ENCODE measurements around the gene CTAG1A.
"Not testable (repeated sequence)": the region's sequence is repeated elsewhere in the genome, so short reads cannot be mapped to it uniquely, and the experiment has no call there.

Gene CTAG1A

DNA sequence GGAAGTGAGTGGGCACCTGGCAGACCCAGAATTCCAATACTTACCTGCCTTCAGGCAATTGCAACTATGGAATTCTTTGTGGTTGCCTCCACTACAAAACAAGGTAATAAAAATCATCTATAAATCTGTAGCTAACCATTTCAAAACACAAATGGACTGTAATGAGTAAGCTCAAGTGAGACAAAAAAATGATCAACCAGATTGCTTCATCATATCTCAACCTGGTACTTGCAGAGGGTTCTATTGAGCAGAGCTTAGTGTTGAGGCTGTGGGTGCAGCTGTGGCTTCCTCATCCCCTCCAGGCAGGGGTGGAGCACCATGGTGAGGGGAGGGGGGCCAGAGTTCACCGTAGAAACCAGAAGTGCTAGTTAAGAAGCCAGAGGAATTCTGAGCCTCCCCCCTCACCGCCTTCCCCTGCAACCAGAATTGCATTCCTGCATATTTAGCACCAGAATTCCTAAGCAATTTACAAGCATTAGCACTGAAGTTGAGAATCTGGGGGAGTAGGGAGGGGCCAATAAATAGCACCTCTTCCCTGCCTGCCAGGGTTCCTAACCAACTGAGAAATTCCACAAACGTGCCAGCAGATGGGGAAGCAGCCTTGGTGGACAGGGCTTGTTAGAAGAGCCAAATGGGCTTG, 11.5 kb downstream of the CTAG1A start:
- no peak for TF ChIP-seq POLR2A (IDR thresholded peaks at IDR 0.05; ENCODE audit: low read depth, low read length)
- FAIRE-seq (peak; percentile 62), DNase-seq (ENCODE audit: insufficient read length, low spot score) (peak; percentile 59)

DNA sequence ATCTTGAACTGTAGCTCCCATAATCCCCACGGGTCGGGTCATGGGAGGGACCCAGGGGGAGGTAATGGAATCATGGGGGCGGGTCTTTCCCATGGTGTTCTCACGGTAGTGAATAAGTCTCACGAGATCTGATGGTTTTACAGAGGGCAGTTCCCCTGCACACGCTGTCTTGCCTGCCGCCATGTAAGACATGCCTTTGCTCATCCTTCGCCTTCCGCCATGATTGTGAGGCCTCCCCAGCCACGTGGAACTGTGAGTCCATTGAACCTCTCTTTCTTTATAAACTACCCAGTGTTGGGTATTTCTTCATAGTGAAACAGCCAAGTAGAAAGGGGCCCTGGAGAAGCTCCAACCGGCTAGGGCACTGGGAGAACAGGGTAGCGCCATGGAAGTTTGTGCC, 12.3 kb downstream of the CTAG1A start:
- DNase-seq (ENCODE audit: insufficient read length, low spot score), result no peak
- no peak for TF ChIP-seq POLR2A (IDR thresholded peaks at IDR 0.05; ENCODE audit: low read depth, low read length)
- no peak for FAIRE-seq

DNA sequence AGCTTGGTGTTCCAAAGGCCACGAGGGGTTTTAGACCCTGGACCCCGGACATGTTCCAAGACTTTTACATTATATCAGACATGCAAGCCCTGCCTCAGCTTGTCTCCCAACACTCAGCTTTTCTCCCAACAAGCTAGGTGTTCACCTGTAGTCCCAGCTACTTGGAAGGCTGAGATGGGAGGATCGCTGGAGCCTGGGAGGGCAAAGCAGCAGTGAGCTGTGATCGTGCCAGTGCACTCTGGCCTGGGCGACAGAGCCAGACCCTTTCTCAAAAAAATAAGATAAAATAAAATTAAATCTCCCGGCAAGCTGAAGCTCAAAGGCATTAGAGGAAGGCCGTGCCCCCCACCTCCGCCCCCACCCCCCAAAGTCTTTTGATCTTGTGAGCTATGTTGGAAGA, 13.7 kb downstream of the CTAG1A start:
- FAIRE-seq (no peak), DNase-seq (ENCODE audit: insufficient read length, low spot score) (no peak)
- no peak for TF ChIP-seq POLR2A (IDR thresholded peaks at IDR 0.05; ENCODE audit: low read depth, low read length)

DNA sequence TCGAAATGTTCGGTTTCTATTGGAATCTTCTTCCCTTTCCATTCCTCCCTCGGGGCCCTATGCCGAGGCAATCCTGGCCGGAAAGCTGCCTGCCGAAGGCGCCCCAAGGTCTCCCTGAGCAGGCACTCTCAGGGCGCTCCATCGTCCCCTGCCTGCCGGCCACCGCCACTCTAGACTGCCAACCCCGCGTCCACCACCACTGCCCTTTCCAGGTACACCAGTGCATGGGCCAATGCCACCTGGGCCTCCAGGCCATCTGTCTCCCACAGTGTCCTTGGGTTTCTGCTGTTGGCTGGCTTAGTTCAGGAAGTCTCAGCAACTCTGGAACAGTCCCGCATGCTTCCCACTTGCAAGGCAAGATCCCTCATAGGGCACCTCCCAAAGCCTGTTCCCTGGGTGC, 14.6 kb downstream of the CTAG1A start:
- FAIRE-seq, result no peak
- no peak for DNase-seq (ENCODE audit: insufficient read length, low spot score)
- no peak for TF ChIP-seq POLR2A (IDR thresholded peaks at IDR 0.05; ENCODE audit: low read depth, low read length)

DNA sequence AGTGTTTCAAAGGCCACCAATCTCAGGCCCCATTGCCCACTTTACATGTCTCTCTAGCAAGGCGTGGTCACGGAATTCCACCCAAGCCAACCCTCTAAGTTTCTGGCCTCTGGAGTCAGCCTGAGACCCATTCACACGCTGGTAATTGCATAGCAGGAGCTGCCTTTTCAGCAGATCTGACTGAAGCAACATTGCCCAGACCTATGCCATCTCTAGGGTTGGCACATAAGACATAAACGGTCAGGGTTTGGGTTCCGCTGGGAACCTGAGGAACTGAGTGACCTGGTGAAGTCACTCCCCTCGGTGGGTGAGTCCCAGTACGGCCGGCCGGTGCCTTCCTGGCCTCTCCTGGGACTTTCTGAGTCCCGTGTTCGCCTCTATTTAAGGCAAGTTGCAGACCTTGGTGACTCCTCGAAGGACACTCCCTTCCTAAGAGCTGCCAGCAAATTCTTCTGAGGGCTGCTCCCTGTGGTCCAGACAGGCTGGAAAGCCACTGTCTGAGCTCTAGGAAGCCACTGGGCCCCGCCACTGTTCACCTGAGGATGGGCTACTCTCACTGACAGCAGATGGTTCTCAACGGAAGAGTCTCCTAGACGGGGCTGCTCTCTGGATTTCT, 15.9 kb downstream of the CTAG1A start:
- no peak for TF ChIP-seq POLR2A (IDR thresholded peaks at IDR 0.05; ENCODE audit: low read depth, low read length)
- FAIRE-seq (no peak), DNase-seq (ENCODE audit: insufficient read length, low spot score) (no peak)

DNA sequence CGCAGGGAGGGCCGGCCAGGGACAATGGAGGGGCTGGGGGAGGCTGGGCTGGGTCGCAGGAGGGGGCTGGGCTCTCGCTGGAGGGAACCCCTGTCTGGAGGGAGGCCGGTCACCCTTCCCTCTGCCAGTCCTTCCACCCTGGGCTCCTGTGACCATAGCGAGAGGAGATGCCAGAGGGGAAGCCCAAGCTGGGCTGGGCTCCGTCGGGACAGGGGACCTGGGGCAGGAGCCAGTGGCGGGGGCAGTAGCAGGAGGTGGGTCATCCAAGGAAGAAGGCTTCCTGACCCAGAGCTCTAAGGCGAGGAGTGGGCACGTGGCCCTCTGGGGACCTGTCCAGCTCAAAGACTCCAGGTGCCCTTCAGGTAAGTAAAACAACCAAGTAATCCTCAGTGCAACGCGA, 17.3 kb downstream of the CTAG1A start:
- DNase-seq (ENCODE audit: insufficient read length, low spot score) (no peak), FAIRE-seq (no peak)
- TF ChIP-seq POLR2A (IDR thresholded peaks at IDR 0.05; ENCODE audit: low read depth, low read length), result no peak

DNA sequence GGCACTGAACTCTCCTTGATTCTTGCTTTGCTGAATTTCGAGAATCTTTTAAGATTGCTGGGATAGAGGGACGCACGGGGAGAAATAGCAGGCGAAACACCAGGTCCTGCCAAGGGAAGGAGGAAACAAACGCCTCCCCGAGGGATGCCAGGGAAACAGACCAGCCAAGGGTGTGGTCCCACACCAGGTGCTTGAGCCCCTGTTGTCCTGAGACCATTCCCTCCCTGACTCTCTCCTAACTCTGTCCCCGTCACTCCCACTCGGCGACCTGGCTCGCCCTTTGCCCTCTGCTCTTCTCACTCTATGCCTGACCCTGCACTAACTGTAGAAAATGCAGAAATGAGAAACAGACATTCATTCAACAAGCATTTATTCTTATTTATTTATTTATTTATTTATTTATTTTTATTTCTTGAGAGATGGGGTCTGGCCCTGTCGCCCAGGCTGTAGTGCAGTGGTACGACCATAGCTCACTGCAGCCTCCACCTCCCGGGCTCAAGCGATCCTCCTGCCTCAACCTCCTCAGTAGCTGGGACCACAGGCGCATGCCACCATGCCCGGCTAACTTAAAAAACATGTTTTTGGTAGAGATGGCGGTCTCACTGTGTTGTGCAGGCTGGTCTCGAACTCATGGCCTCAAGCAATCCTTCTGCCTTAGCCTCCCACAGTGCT, 18.0 kb downstream of the CTAG1A start:
- TF ChIP-seq POLR2A (IDR thresholded peaks at IDR 0.05; ENCODE audit: low read depth, low read length), result no peak
- no peak for DNase-seq (ENCODE audit: insufficient read length, low spot score)
- no peak for FAIRE-seq

DNA sequence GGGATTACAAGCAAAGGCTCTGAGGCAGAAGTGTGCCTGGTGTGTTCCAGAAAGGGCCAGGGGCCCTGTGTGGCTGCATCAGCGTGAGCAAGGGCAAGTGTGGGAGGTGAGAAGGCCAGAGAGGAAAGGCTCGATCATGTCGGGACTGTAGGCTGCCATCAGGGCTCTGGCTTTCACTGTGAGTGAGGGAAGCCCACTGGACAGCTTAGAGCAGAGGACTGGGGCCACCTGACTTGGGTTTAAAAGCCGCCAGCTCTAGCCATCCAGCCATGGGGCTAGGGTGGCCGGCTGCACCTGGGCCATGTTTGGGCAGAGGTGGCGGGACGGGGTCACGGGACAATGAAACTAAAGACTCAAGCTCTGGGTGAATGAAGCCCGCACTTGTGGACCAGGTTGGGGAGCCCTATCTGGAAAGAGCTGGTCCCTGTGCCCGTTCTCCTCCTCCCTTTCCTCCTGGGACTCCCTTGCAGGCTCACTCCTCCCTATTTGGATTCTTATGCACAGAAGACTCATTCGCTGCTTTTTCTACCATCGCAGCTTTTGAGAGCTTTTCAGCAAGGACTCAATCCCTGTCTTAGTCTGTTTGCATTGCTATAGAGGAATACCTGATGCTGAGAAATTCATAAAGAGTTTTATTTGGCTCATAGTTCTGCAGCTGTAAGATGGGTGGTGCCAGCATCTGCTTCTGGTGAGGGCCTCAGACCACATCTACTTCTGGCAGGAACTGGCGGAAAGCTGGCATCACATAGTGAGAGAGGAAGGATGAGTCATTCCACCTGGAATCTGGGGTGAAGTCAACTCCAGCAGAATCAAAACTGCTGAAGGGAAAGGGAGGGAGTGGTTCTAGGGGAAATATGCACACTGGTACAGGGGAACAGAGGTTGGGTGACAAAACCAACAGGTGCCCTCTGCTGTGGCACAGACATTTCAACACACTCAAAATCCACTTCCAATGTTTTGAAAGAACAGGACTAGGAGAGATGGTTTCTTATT, 18.8 kb downstream of the CTAG1A start:
- DNase-seq (ENCODE audit: insufficient read length, low spot score) (peak; percentile 58), FAIRE-seq (peak; percentile 91)
- TF ChIP-seq POLR2A (IDR thresholded peaks at IDR 0.05; ENCODE audit: low read depth, low read length), result no peak

DNA sequence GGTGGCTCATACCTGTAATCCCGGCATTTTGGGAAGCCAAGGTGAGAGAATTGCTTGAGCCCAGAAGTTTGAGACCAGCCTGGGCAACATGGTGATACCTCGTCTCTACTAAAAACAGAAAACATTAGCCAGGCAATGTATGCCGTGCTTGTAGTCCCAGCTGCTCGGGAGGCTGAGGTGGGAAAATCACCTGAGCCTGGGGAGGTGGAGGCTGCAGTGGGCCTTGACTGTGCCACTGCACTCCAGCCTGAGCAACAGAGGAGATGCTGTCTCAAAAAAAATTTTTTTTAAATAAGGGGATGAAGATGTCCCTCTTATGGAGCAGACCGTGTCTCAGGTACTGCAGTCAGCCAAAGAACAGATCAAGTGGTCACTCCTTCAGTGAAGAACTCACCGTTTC, 20.6 kb downstream of the CTAG1A start:
- FAIRE-seq (no peak), DNase-seq (ENCODE audit: insufficient read length, low spot score) (no peak)
- no peak for TF ChIP-seq POLR2A (IDR thresholded peaks at IDR 0.05; ENCODE audit: low read depth, low read length)

DNA sequence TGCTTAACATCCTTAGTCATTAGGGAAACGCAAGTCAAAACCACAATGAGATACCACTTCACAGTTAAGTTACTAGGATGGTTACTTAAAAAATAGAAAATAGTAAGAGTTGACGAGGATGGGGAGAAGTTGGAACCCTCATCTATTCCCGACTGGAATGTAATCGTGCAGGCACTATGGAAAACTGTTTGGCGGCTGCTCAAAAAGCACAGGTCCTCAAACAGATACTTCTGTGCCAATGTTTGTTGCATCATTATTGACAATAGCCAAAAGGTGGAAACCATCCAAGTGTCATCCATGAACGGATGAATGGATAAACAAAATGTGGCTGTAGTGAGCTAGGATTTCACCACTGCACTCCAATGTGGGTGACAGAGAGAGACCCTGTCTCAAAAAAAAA, 22.4 kb downstream of the CTAG1A start:
- DNase-seq (ENCODE audit: insufficient read length, low spot score) (no peak), FAIRE-seq (no peak)
- TF ChIP-seq POLR2A (IDR thresholded peaks at IDR 0.05; ENCODE audit: low read depth, low read length), result no peak

DNA sequence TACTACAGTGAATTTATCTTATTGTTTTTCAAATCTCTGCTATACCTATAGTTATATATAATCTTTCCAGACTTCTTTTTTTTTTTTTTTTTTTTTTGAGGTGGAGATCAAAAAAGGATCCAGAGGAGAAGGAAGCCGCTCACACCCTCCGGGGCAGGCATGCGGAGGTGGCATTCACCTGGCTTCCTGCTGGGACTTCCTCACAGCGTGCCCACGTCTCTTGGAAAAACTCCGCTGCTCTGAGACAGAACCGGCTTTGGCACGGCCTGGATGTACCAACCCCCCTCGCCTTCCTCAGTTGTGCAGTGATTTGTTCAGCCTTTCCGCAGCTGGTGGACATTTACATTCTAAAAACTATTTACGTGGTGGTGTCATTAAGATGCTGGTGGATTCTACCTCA, 23.0 kb downstream of the CTAG1A start:
- not testable (repeated sequence) for FAIRE-seq; DNase-seq (ENCODE audit: insufficient read length, low spot score)

DNA sequence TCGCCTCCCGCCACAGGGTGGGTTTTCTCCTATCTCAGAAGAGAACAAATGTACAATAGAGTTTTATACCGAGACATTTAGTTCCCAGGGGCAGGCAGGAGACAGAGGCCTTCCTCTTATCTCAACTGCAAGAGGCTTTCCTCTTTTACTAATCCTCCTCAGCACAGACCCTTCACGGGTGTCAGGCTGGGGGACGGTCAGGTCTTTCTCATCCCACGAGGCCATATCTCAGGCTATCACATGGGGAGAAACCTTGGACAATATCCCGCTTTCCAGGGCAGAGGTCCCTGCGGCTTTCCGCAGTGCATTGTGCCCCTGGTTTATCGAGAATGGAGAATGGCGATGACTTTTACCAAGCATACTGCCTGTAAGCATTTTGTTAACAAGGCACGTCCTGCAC, 23.9 kb downstream of the CTAG1A start:
- DNase-seq (ENCODE audit: insufficient read length, low spot score); FAIRE-seq: not testable (repeated sequence)

DNA sequence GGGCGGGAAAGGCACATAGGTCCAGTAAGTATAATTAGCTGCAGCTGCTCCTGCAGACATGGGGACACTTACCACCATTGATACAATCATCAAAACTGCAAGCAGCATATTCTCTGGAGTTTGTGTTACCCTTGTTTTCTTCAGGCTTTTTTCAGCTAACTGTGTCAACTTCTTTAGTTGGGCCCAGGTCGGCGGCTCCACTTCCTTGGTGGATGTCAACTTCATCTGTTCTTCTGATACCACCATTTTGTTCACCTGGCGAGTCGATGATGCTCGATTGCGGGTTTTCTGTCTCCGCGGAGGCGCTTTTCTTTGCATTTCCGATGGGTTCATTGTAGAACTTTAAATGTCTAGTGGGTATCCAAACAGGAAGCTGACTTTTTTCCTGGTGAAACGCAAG, 26.2 kb downstream of the CTAG1A start:
- not testable (repeated sequence) for FAIRE-seq; DNase-seq (ENCODE audit: insufficient read length, low spot score)

DNA sequence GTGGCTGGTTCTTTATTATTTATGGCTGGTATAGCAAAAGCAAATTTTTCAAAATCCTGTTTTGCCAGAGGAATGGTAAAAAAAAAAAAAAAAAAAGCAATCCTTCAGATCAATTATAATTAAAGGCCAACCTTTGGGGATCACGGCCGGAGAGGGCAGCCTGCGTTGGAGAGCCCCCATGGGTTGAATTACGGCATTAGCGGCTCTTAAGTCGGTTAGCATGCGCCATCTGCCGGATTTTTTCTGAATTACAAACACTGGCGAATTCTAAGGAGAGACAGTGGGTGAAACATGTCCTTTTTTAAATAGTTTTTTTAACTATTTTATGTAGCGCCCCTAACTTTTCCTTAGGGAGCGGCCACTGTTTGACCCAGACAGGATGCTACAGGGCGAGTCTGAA, 28.7 kb downstream of the CTAG1A start:
- DNase-seq (ENCODE audit: insufficient read length, low spot score), result not testable (repeated sequence)
- FAIRE-seq, result peak; percentile 55

DNA sequence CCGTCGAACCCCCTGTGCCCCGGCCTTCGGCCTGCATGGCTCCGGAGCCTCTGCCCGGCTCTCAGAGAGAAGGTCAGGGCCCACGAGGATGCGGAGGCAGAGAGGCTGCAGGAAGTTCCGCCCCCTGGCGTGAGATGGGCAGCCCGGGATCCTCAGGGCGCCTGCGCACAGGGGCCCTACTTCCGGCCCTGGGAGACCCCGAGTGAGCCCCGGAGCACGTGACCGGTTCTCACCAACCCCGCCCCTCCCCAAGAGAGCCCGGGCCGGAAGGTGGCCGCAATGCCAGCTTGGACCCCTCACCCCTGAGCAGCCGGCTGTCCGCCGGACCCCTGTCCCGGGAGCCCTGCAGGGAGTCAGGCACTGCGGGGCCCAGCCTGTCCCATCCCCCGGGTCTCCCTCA, 34.2 kb downstream of the CTAG1A start, which contains the start of gene CTAG1B:
TSS of gene CTAG1B (minus strand) at position 101 of the 400 bp plus-strand sequence. CDS start at position 37, 64 bp downstream.
- not testable (repeated sequence) for DNase-seq (ENCODE audit: insufficient read length, low spot score); FAIRE-seq

DNA sequence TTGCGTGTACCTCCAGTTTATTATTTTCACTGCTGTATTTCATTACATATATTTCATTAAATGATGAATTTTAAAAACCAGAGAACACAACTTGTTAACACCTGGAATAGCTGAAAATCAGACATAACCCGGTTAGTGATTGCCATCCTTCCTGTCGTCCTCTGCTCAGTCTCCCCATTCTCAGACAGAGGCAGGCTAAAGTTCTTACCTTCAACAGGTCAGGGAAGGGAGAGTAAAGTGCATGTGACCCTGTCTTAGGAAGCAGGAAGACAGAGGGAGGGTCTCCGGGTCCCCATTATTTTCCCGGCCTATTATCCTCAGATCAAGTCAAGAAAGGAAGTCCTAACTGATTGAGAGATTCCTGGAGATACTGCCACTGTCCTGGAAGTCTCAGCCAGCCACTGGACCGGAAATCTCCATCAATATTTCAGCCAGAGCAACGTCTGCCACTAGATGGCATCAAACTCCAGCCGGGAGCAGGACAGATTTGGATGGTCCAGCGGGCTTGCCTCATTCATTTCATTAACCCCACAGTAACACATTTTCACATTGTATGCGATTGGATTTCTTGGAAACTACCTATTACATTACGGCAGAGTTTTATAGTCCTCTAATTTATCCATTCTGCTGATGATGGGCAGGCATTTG, 36.0 kb downstream of the CTAG1A start:
- DNase-seq (ENCODE audit: insufficient read length, low spot score), result not testable (repeated sequence)
- peak; percentile 96 for FAIRE-seq

DNA sequence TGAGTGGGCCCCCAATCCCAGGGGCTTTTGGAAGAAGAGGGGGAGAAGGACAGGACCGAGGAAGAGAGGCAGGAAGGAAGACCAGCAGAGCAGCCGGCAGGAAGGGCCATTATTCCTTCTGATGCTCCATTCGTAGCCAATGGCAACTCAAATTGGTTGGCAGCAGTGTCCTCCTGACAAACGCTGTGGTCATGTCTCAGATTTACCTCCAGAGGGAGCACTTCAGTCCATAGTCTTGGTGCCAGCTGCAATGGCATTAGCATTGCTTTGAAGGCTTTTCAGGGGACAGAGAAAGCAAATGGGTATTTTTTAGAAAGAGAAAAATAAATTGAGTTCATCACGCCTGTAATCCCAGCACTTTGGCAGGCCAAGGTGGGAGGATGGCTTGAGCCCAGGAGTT, 44.0 kb downstream of the CTAG1A start:
- not testable (repeated sequence) for FAIRE-seq; DNase-seq (ENCODE audit: insufficient read length, low spot score)

DNA sequence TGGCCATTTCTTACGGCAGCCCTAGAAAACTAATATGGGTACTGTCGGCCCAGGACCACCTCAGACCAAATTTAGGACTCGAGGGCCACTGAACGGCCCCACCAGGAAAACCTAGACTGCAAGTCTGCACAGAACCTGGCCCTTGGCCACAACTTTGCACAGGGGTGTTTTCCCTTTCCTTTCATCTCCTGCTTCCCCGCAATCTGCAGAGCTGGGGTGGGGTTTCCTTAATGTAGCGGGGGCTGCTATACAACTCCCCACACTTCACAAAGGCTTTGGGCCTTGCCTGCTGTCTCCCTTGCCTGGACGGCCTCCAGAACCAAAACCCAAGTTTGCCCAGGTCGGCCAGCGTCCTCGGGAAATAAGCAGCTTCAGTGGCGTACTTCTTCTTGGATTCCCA, 46.0 kb downstream of the CTAG1A start:
- FAIRE-seq, result not testable (repeated sequence)

DNA sequence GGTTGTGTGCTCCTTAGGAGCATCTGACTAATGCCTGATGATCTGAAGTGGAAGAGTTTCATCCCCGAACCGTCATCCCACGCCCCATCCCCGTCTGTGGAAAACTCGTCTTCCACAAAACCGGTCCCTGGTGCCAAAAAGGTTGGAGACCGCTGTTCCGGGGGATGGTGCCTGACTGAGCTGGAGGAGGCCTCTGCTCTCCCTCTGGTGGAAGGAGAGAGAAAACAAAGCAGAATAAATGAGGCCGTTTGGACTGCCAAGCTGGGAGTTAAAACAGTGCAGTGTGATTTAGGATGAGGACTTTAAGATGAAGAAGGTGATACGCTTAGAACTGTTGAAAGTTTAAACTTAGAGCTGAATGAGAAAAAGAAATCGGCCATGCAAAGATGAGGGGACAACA, 48.7 kb downstream of the CTAG1A start:
- FAIRE-seq; DNase-seq (ENCODE audit: insufficient read length, low spot score): not testable (repeated sequence)

More for the DNA sequence above, 46.0 kb downstream of the CTAG1A start:
- DNase-seq (ENCODE audit: insufficient read length, low spot score), result not testable (repeated sequence)

Measured in H54 (cell line).